NT2/D1 (cell line): ENCODE results near the gene PLCH2.

Experiments
- DNase-seq: peaks from one replicate; pipeline ENCODE4 v3.0.0-alpha.2; 2011; ENCODE audit warnings: low read depth, low spot score
- H3K27me3 ChIP-seq: 2 replicates; pipeline ENCODE4 v1.6.0; 2011; ENCODE audit warnings: mild to moderate bottlenecking; ENCODE audit not compliant: insufficient read length, insufficient read depth
- H3K36me3 ChIP-seq: 2 replicates; pipeline ENCODE4 v1.6.1; 2011; ENCODE audit warnings: mild to moderate bottlenecking, low read length, mixed read lengths; ENCODE audit not compliant: insufficient read depth, insufficient read length
- H3K4me1 ChIP-seq: 2 replicates; pipeline ENCODE4 v1.5.1; 2011; ENCODE audit not compliant: insufficient read depth, insufficient read length
- H3K4me3 ChIP-seq: 2 replicates; pipeline ENCODE4 v1.5.1; 2011; ENCODE audit warnings: low read depth; ENCODE audit not compliant: insufficient read length
- H3K9ac ChIP-seq: 2 replicates; pipeline ENCODE4 v1.6.0; 2011; ENCODE audit warnings: low read depth; ENCODE audit not compliant: insufficient read length
- H3K9me3 ChIP-seq: 2 replicates; pipeline ENCODE4 v1.5.1; 2011; ENCODE audit warnings: mild to moderate bottlenecking, low read length; ENCODE audit not compliant: insufficient read depth
- SUZ12 ChIP-seq: IDR thresholded peaks from 2 replicates; pipeline ENCODE4 v1.6.1; 2011; ENCODE audit not compliant: insufficient read length, insufficient read depth; ENCODE audit errors: extremely low read depth
- YY1 ChIP-seq: IDR thresholded peaks from 2 replicates; pipeline ENCODE4 v1.6.1; 2011; ENCODE audit not compliant: insufficient read length, insufficient read depth
- ZNF274 ChIP-seq: IDR thresholded peaks from 2 replicates; pipeline ENCODE4 v1.6.1; 2011; ENCODE audit warnings: mild to moderate bottlenecking, low read depth, low read length

Gene PLCH2, protein sequence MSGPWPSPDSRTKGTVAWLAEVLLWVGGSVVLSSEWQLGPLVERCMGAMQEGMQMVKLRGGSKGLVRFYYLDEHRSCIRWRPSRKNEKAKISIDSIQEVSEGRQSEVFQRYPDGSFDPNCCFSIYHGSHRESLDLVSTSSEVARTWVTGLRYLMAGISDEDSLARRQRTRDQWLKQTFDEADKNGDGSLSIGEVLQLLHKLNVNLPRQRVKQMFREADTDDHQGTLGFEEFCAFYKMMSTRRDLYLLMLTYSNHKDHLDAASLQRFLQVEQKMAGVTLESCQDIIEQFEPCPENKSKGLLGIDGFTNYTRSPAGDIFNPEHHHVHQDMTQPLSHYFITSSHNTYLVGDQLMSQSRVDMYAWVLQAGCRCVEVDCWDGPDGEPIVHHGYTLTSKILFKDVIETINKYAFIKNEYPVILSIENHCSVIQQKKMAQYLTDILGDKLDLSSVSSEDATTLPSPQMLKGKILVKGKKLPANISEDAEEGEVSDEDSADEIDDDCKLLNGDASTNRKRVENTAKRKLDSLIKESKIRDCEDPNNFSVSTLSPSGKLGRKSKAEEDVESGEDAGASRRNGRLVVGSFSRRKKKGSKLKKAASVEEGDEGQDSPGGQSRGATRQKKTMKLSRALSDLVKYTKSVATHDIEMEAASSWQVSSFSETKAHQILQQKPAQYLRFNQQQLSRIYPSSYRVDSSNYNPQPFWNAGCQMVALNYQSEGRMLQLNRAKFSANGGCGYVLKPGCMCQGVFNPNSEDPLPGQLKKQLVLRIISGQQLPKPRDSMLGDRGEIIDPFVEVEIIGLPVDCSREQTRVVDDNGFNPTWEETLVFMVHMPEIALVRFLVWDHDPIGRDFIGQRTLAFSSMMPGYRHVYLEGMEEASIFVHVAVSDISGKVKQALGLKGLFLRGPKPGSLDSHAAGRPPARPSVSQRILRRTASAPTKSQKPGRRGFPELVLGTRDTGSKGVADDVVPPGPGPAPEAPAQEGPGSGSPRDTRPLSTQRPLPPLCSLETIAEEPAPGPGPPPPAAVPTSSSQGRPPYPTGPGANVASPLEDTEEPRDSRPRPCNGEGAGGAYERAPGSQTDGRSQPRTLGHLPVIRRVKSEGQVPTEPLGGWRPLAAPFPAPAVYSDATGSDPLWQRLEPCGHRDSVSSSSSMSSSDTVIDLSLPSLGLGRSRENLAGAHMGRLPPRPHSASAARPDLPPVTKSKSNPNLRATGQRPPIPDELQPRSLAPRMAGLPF (N-terminal part only)

DNA sequence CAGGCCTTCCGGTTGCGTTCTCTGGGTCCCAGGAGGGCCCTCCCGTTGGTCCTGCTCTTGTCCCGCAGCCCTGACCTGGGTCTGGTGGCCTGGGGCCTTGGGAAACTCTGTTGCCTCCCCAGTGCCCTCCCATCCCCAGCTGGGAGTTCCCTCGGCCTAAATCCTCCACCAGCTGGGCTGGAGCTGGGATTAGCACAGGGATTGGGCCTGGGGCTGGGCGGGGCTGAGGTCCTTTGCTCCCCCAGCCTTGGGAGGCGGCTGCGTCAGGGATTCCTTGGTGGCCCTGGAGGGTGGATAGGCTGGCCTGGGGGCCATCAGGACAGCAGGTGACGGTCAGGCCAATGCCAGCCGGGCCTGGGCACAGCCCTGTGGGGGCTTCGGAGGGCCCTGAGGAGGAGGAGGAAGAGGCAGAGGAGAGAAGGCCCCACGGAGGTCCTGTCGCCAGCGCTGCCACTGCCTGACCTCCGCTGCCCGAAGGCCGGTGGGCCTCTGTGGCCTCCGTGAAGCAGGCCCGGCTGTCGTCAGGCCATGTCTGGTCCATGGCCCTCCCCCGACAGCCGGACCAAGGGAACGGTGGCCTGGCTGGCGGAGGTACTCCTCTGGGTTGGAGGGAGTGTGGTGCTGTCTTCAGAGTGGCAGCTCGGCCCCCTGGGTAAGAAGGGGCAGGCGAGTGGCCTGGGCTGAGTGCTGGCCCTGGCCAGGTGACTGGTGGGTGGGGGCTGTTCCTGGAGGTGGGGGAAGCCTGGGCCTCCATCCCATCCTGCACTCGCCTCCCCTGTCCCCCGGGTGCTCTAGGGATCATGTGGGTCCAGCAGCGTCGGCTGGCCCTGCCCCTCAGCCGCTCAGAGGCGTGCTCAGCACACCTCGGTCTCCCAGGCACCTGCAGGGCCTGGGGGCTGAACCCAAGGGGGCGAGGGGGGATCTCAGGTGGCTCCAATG is at the start of gene PLCH2:
PLCH2 (plus strand) TSS at position 229 of the 939 bp plus-strand sequence; CDS start at position 529, 300 bp downstream.
- H3K4me3 ChIP-seq, result no peak within 1 kb of the TSS
- TF ChIP-seq SUZ12, result no peak
- no peak for TF ChIP-seq YY1
- no peak for TF ChIP-seq ZNF274
- no peak for DNase-seq
- H3K27me3 ChIP-seq, result peaks cover 3% of the 10 kb centered on the region
- no peaks in the 10 kb centered on the region for H3K9me3 ChIP-seq
- peaks cover 32% of the 10 kb centered on the region for H3K4me1 ChIP-seq
- H3K36me3 ChIP-seq, result no peaks in the 10 kb centered on the region
- no peak within 1 kb of the TSS for H3K9ac ChIP-seq

DNA sequence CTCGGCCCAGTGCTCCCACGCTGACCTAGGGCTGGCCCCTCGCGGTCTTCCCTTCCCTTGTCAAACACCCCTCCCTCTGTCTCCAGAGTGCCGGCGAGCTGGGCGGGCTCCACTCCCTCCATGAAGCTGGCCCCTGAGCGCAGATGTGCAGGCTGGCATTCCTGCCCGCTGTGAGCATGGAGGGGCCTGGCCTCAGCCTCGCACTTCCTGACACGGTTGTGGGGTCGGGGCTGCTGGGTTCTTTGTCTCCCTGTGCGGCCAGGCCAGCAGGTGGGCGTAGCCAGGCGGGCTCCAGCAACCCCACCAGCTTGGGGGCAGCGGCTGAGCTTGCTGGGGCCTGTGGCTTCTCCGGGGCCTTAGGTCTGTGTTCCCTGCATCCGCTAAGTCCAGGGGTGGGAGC is 49.5 kb upstream of the PLCH2 start:
- H3K4me3 ChIP-seq, result no peak overlapping the region
- no peaks in the 10 kb centered on the region for H3K36me3 ChIP-seq
- peaks cover 29% of the 10 kb centered on the region for H3K9me3 ChIP-seq
- H3K27me3 ChIP-seq, result peaks cover 16% of the 10 kb centered on the region
- DNase-seq, result no peak
- H3K9ac ChIP-seq, result no peak overlapping the region
- TF ChIP-seq ZNF274, result no peak
- TF ChIP-seq SUZ12, result no peak
- TF ChIP-seq YY1, result no peak
- H3K4me1 ChIP-seq, result peaks cover 2% of the 10 kb centered on the region

DNA sequence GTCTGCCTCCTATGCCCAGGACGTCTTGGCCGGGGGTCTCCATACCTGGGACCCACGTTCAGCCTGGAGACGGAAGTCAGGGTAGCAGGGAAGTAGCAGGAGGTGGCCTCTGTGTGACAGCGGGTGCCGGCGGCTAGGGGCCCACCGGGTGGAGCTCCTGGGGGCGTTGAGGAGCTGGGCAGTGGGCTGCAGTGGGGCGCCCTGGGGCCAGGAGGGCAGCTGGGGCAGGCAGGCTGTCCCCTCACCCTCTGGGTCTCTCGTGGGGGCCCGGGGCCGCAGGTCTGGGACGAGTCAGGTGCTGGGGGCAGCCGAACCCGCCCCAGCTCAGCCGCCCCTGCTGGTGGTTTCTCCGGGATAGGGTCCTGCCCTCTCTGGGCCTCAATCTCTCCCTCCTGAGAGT is 49.0 kb upstream of the PLCH2 start:
- Histone ChIP-seq H3K27me3 (peaks cover 16% of the 10 kb centered on the region), H3K9me3 (peaks cover 29% of the 10 kb centered on the region), H3K4me3 (no peak overlapping the region), H3K9ac (no peak overlapping the region), H3K36me3 (no peaks in the 10 kb centered on the region), H3K4me1 (peaks cover 6% of the 10 kb centered on the region)
- TF ChIP-seq SUZ12 (no peak), ZNF274 (no peak), YY1 (no peak)
- no peak for DNase-seq

DNA sequence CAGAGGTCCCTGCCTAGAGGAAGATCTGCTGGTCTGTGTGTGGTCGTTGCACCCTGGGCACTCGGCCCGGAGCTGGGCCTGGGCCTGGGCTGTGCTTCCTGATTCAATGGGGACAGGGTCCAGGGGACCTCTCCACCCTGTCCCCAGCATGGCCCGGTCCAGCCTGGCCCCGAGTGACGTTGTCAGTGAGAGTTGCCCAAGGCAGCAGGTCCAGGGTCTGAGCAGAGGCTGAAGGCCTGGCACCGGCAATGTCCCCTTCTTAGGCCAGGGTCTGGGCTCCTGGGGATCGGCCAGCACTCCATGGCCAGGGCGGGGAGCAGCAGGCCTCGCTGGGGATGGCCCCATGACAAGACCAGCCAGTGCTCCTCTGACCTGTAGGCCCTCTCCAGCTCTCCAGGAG is 48.1 kb upstream of the PLCH2 start:
- DNase-seq, result no peak
- Histone ChIP-seq H3K4me1 (peaks cover 10% of the 10 kb centered on the region), H3K27me3 (peaks cover 9% of the 10 kb centered on the region), H3K9ac (no peak overlapping the region), H3K4me3 (no peak overlapping the region), H3K9me3 (peaks cover 24% of the 10 kb centered on the region), H3K36me3 (no peaks in the 10 kb centered on the region)
- TF ChIP-seq ZNF274, result no peak
- TF ChIP-seq YY1, result no peak
- TF ChIP-seq SUZ12, result no peak

DNA sequence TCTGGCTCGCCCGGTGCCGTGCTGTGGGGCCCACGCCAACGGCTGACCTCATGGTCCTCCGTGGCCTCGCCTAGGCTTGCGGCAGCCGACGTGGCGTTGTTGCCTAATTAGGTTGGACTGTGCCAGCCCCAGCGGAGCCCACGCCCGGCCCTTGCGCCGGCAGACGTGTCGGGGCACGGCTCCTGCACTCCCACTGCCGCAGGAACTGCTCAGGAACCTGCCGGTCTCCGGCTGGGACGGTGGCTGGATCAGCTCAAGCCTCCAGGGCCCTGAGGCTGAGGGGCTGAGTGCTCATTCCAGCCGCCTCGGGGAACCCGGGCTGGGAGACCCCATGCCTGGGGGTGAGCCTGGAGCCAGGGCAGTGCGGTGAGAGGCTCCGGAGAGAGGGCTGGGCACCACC is 47.6 kb upstream of the PLCH2 start:
- DNase-seq, result no peak
- no peak overlapping the region for H3K4me3 ChIP-seq
- no peak overlapping the region for H3K9ac ChIP-seq
- peaks cover 10% of the 10 kb centered on the region for H3K4me1 ChIP-seq
- TF ChIP-seq ZNF274, result no peak
- TF ChIP-seq SUZ12, result no peak
- TF ChIP-seq YY1, result no peak
- H3K27me3 ChIP-seq, result peaks cover 9% of the 10 kb centered on the region
- H3K36me3 ChIP-seq, result no peaks in the 10 kb centered on the region
- H3K9me3 ChIP-seq, result peaks cover 19% of the 10 kb centered on the region

DNA sequence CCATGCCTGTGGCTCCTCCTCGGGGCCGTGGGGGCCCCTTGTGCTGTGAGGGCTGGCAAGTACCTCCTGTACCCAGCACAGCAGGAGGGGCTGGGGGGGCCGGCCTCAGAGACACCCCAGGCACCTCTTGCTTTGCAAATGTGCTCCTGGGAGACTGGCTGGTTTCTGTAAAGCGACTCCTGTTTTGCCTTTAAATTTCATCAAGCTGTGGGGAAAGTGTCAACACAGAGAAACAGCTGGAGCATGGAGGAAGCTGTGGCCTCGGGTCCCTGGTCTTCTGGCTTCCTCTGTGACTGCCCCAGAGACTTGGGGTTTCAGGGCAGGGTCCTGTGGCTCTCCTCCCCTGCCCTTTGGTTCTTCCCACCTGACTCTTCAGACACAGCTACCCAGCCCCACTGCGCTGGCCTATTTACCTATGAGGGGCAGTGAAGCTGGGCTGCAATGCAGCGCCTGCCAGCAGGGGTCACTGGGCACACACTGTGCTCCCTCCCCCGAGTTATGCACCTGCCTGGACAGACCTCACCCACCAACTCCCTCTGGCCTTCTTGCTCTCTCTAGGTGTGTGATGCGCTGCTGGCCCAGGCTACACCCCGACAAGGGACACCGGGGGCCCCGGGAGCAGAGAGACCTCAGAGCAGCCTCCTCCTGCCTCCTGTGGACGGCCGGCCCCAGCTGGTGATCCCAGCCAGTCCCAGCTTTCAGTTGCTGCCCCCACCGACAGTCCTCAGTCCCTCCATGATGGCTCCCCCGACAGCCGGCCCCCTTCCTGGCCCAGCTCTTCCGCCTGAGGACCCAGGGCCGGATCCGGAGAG is 46.1 kb upstream of the PLCH2 start:
- peaks cover 16% of the 10 kb centered on the region; the same call in 1 of the 2 replicates for H3K9me3 ChIP-seq
- H3K27me3 ChIP-seq, result peaks cover 8% of the 10 kb centered on the region

More for the DNA sequence above, 46.1 kb upstream of the PLCH2 start:
- Histone ChIP-seq H3K36me3 (no peaks in the 10 kb centered on the region), H3K4me1 (peaks cover 10% of the 10 kb centered on the region), H3K9ac (no peak overlapping the region), H3K4me3 (no peak overlapping the region)
- DNase-seq, result no peak
- TF ChIP-seq ZNF274, result no peak
- no peak for TF ChIP-seq SUZ12
- no peak for TF ChIP-seq YY1
